Suppressor macrophage treated with lipopolysaccharide for 1 hour (primary cell): ENCODE results near the gene DPF3.

Experiments used
- DNase-seq, 3 donors: peaks; one replicate each; pipeline ENCODE4 v3.0.0-alpha.2; 2020 to 2022

The DPF3 gene

DNA sequence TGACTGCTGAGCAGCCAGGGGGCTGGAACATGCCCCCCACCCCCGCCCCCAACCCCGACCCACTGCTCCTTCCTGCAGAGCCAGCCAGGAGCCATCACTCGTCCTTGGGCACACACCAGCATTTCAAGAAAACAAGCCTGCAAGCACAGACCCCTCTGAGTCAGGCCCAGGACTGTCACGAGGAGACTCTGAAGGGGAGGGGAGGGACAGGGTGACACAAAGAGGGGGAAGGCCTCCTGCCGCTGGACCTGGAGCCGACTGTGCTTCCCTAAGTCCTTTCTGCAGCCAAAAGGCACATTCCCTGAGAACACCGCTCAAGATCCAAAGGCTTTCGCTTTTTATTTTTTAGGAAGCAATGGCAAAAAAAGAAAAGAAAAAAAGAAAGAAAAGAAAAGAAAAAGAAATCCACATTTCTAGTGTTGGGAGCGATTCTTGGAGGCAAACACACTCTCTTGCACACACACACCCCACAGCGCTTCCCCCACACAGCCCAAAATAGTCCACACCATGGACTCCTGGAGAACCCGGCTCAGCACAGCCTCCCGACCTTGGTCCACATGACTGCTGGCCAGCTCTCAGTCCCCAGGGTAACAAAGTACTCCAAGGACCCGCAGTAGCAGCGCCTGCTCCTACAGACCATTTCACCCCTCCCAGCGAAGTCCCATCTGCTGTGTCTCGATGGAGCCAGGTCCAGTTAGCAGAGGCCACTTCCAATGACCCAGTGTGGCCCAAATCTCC, 101.7 kb downstream of the DPF3 start:
- no peak for DNase-seq

DNA sequence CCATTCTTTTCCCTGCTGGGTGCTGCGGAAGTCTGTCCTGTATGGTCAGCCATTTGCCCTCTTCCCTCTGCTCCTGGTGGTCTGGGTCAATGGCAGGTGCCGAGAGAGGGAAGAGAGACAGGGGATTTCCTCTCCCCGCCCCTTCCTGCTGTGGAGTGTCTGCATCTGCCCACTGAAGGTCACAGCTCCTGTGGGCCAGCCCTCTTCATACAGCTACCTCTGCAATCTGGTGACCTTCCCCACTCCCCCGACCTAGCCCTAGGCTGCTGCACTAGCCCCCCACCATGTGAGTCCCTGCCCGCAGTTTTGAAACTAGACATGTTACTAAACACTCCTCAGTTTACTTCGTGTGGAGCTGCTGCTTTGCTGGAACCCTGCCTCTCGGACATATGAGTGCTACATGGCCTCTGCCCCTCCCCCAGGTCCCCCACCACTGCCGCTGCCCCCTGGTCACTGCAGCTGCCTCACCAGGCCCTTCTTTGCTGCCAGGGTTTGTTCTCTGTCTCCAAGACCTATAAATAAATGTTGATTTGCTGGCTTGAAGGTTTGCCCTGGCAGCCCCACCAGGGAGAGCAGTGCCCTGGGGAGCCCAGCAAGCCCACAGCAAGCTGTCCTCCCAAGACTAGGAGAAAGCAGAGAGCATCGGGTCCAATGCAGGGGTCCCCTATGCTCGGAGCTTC, 102.9 kb downstream of the DPF3 start:
- no peak for DNase-seq

DNA sequence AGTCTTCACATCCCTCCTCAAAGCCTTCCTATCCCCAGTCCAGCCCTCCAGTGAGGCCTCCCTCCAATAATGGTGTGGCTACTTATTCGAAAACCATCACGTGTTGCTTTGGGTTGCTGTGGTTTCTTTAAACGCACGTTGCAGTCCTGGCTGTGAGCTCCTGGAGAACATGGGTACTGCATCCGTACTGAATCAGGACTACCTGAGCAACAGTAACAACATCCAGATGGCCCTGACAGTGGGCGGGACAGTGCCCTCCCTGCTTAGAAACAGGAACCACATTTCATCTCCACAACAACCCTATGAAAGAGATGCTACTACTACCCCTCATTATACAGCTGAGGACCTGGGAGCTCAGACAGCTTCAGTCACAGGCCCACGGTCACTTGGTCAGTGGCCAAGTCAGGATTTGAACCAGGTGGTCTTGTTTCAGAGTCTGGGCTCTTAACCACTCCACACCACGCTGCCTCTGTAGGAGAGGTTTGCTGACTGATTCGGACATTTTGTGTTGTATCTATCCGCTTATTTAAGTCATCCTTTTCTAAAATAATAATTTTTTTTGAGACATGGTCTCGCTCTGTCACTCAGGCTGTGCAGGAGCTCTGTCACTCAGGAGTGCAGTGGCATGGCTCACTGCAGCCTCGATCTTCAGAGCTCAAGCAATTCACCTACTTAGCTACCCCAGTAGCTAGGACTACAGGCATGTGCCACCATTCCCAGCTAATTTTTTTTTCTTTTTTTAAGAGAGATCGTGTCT, 104.8 kb downstream of the DPF3 start:
- DNase-seq = no peak

GRCh38 chr14:72788255-72788654, 105.6 kb downstream of the DPF3 start:
- peak in 2 of 3 donors; percentile 1 to 17 for DNase-seq

GRCh38 chr14:72787841-72788240, 106.1 kb downstream of the DPF3 start:
- no peak for DNase-seq

GRCh38 chr14:72786378-72787350, 107.2 kb downstream of the DPF3 start:
- DNase-seq = no peak

- no peak for DNase-seq
These were observed 110.2 kb downstream of the DPF3 start for GRCh38 chr14:72783741-72784140.

DNA sequence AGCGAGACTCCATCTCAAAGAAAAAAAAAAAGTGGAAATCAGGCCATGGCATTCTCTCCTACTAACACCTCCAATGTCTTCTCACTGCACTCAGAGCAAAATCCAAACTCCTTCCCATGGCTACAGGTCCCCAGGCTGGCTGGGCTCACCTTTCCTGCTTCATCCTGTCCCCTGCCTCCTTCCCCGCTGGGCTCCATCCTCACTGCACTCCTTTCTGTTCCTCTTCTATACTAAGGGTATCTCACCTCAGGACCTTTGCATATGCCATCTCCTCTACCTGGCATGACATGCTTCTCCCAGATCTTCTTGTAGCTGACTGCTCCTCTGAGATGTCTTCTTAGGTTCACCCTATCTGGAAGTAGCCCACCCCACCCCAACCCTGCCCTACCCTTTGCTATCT, 111.1 kb downstream of the DPF3 start:
- no peak for DNase-seq

- no peak for DNase-seq
These were observed 112.1 kb downstream of the DPF3 start for GRCh38 chr14:72781561-72782508.

GRCh38 chr14:72780751-72781150, 113.2 kb downstream of the DPF3 start:
- no peak for DNase-seq

DNA sequence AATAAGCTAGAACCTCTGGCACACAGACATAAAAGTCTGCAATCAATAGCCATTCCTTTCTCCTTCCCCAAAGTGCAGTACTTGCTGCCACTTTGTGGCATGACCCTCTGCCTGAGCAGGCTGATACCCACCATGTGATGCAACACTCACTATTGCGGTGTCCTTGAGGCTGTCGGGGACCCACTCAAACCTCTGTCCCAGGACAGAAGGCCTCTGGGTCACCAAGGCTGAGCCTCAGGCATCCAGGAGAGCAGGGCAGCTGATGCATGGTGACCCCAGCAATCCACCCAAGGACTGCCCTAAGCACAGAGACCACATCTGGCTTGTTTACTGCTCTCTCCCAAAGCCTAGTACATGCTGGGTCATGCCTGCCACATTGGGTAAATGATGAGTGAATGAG, 114.2 kb downstream of the DPF3 start:
- DNase-seq = no peak

- no peak for DNase-seq
These were observed 116.3 kb downstream of the DPF3 start for GRCh38 chr14:72777636-72778035.

GRCh38 chr14:72776701-72777261, 117.1 kb downstream of the DPF3 start:
- no peak for DNase-seq

DNA sequence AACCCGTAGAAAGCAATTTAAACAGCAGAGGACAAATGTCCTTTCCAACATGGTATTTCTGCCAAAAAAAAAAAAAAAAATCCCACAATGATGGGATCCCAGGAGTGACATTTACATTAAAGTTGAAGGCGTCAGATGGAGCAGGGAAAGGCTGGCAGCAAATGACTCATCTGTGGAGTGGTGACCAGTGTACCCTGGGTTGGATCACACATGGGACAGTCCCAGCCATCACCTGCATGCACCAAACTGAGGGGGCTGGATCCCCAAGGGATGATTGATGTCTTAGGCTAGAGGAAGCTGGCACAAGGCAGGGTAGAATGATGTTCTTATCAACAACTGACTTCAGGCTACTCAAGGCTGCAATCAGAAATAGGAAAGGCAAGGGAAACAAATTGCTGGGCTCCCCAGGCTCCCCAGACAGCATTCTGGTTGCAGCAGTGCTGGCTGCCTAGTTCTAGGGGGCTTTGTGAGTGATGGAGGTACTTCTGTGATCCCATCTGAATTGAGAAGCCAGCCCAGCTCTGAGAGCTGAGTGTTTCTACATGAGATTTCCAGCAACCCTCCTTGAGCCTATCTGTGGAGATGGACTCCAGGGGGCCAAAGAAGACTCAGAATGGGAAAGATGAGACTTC, 117.9 kb downstream of the DPF3 start:
- DNase-seq = no peak

DNA sequence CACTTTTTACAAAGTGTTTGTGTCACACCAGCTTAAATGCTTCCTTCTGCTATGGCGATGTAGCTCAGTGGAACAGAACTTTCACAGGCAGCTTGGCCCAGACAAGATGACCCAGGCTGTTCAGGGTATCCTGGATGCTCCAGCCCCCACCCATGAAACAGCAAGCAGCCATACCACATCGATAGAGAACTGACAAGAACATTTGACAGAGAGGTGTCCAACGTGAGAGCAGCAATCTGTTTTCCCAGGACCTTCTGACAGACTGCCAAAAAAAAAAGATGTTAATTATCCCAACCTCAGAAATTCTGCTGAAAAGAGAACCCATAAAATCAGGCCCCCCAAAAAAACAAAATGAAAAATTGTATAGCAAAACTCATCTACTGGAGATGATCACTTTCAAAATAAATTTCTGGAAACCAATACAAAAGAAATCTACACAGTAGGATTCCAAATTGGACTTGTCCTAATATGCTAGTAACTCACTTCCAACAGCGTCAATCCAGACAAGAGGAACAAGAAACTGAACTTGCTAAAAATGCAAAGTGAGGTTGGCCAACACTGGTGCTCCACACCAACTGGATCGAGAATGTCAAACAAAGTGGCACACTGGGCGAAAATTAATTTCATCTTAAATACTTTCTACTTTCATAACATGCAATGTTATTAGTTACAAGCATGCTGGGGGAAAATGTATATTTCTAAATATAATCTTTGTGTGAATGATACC, 118.8 kb downstream of the DPF3 start:
- no peak for DNase-seq

DNA sequence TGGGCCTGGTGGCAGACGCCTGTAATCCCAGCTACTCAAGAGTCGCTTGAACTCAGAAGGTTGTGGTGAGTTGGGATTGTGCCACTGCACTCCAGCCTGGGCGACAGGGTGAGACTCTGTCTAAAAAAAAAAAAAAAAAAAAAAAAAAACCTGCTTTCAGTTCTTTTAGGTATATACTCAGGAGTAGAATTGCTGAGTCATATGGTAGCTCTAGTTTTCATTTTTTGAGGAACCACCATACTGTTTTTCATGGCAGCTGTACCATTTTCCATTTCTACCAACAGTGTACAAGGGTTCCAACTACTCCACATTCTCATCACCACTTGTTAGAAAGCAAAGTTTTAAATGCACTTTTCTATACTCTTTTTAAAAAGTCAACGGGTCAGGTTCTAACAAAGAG, 119.8 kb downstream of the DPF3 start:
- no peak for DNase-seq

GRCh38 chr14:72771561-72771960, 122.3 kb downstream of the DPF3 start:
- DNase-seq = no peak

DNA sequence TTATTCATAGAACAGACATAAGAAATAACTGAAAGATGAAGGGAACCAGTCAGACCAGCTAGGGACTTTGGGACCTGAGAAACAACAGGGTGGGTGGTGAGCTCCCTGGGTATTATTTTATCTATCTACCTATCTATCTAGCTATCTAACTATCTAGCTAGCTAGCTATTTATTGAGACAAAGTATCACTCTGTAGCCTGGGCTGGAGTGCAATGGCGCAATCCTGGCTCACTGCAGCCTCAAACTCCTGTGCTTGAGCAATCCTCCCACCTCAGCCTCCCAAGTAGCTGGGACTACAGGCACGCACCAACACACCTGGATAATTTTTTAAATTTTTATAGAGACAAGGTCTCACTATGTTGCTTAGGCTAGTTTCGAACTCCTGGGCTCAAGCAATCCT, 127.6 kb downstream of the DPF3 start:
- DNase-seq = no peak

GRCh38 chr14:72763892-72764291, 130.0 kb downstream of the DPF3 start:
- no peak for DNase-seq

- DNase-seq = no peak
These were observed 134.2 kb downstream of the DPF3 start for GRCh38 chr14:72759670-72760069.
